Measurements from ENCODE around the gene ZNF662. TPM values are rescaled to one million over a fixed set of nuclear protein-coding genes. Genes with fewer than 3 reads are reported as not detected.

ZNF662 gene
- total and polyA plus RNA-seq, 2 of the 13 experiments (the other 11 are each of a cell fraction or from before 2014, with no cell fraction given) = not detected

GRCh38 chr3:42880601-42881451 lies 25.1 kb upstream of the ZNF662 start (continued):
- TF ChIP-seq NCOA5 (CRISPR knock-in tag; IDR thresholded peaks at IDR 0.05) (no peak), ZNF496 (CRISPR knock-in tag; IDR thresholded peaks at IDR 0.05; ENCODE audit: insufficient replicate concordance) (no peak), MAFF (IDR thresholded peaks at IDR 0.05; ENCODE audit: low read depth, low read length) (no peak), SMAD9 (CRISPR knock-in tag; IDR thresholded peaks at IDR 0.05) (no peak), ZNF883 (CRISPR knock-in tag; IDR thresholded peaks at IDR 0.05; ENCODE audit: not compliant biosample characterization) (peak; percentile 16), ZNF446 (CRISPR knock-in tag; IDR thresholded peaks at IDR 0.05) (no peak), ETV5 (CRISPR knock-in tag; IDR thresholded peaks at IDR 0.05; ENCODE audit: borderline replicate concordance) (peak; percentile 91), ZNF383 (CRISPR knock-in tag; IDR thresholded peaks at IDR 0.05; ENCODE audit: borderline replicate concordance) (no peak), ZMYM4 (CRISPR knock-in tag; IDR thresholded peaks at IDR 0.05) (peak; percentile 72; the same call in 1 of the 2 replicates), ZNF484 (CRISPR knock-in tag; IDR thresholded peaks at IDR 0.05; ENCODE audit: borderline replicate concordance, low read depth) (no peak), THYN1 (CRISPR knock-in tag; IDR thresholded peaks at IDR 0.05; ENCODE audit: borderline replicate concordance, low read depth) (no peak), SCMH1 (CRISPR knock-in tag; IDR thresholded peaks at IDR 0.05; ENCODE audit: borderline replicate concordance) (no peak), PHB2 (IDR thresholded peaks at IDR 0.05; ENCODE audit: partially characterized antibody) (no peak), ZNF546 (CRISPR knock-in tag; conservative IDR thresholded peaks at IDR 0.05) (no peak), ZBTB10 (CRISPR knock-in tag; IDR thresholded peaks at IDR 0.05; ENCODE audit: borderline replicate concordance) (no peak), ZNF557 (CRISPR knock-in tag; IDR thresholded peaks at IDR 0.05) (no peak), FLYWCH1 (CRISPR knock-in tag; IDR thresholded peaks at IDR 0.05) (no peak), ZNF430 (CRISPR knock-in tag; IDR thresholded peaks at IDR 0.05) (no peak), ZSCAN12 (CRISPR knock-in tag; IDR thresholded peaks at IDR 0.05) (no peak)
- TF ChIP-seq, protein P1, sequence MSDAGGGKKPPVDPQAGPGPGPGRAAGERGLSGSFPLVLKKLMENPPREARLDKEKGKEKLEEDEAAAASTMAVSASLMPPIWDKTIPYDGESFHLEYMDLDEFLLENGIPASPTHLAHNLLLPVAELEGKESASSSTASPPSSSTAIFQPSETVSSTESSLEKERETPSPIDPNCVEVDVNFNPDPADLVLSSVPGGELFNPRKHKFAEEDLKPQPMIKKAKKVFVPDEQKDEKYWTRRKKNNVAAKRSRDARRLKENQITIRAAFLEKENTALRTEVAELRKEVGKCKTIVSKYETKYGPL (CRISPR knock-in tag; IDR thresholded peaks at IDR 0.05) = no peak
- TF ChIP-seq, protein P2, sequence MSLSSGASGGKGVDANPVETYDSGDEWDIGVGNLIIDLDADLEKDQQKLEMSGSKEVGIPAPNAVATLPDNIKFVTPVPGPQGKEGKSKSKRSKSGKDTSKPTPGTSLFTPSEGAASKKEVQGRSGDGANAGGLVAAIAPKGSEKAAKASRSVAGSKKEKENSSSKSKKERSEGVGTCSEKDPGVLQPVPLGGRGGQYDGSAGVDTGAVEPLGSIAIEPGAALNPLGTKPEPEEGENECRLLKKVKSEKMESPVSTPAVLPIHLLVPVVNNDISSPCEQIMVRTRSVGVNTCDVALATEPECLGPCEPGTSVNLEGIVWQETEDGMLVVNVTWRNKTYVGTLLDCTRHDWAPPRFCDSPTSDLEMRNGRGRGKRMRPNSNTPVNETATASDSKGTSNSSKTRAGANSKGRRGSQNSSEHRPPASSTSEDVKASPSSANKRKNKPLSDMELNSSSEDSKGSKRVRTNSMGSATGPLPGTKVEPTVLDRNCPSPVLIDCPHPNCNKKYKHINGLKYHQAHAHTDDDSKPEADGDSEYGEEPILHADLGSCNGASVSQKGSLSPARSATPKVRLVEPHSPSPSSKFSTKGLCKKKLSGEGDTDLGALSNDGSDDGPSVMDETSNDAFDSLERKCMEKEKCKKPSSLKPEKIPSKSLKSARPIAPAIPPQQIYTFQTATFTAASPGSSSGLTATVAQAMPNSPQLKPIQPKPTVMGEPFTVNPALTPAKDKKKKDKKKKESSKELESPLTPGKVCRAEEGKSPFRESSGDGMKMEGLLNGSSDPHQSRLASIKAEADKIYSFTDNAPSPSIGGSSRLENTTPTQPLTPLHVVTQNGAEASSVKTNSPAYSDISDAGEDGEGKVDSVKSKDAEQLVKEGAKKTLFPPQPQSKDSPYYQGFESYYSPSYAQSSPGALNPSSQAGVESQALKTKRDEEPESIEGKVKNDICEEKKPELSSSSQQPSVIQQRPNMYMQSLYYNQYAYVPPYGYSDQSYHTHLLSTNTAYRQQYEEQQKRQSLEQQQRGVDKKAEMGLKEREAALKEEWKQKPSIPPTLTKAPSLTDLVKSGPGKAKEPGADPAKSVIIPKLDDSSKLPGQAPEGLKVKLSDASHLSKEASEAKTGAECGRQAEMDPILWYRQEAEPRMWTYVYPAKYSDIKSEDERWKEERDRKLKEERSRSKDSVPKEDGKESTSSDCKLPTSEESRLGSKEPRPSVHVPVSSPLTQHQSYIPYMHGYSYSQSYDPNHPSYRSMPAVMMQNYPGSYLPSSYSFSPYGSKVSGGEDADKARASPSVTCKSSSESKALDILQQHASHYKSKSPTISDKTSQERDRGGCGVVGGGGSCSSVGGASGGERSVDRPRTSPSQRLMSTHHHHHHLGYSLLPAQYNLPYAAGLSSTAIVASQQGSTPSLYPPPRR (CRISPR knock-in tag; IDR thresholded peaks at IDR 0.05; ENCODE audit: borderline replicate concordance) = no peak
